Measurements from ENCODE around the gene NRG2. TPM values are rescaled to one million over a fixed set of nuclear protein-coding genes. Genes with fewer than 3 reads are reported as not detected.

Gene NRG2
- total RNA-seq, 2 experiments from 2014 or later: 0.08 to 0.17 TPM

- Histone ChIP-seq H3K27ac (ENCODE audit: low read depth in 1 of 2, low read length in 2 of 2) (no peak overlapping the region), H3K27me3 (ENCODE audit: control insufficient read depth in 1 of 2, insufficient read depth in 2 of 2, low read length in 2 of 2) (peaks cover 5 to 10% of the 10 kb centered on the region in 2 experiments), H3K36me3 (ENCODE audit: insufficient read depth, low read length) (no peaks in the 10 kb centered on the region), H3K4me3 (ENCODE audit: low read length) (no peak overlapping the region), H3K4me1 (ENCODE audit: insufficient read depth, low read length) (no peaks in the 10 kb centered on the region), H3K9me3 (ENCODE audit: control insufficient read depth in 1 of 2, insufficient read depth in 1 of 2, low read length in 2 of 2) (peaks cover 0 to 3% of the 10 kb centered on the region in 2 experiments)
- DNase-seq (no peak), ATAC-seq (ENCODE audit: poor library complexity) (no peak)
- TF ChIP-seq CTCF (IDR thresholded peaks at IDR 0.05): no peak
- POLR2A ChIA-PET: no interaction called here
- H3K27me3 Mint-ChIP-seq: peaks cover 65% of the 10 kb centered on the region
- CTCF ChIA-PET: no interaction called here
- H3K4me1 Mint-ChIP-seq (ENCODE audit: low read depth): no peaks in the 10 kb centered on the region
- intact Hi-C loops (cut with DNase I, micrococcal nuclease): no loop called here
- no peak overlapping the region for H3K27ac Mint-ChIP-seq
- H3K4me3 Mint-ChIP-seq: no peak overlapping the region
- H3K36me3 Mint-ChIP-seq (ENCODE audit: low read depth): no peaks in the 10 kb centered on the region
- H3K9me3 Mint-ChIP-seq: no peaks in the 10 kb centered on the region
Measured at GRCh38 chr5:139975942-139976341, 67.2 kb downstream of the NRG2 start.

GRCh38 chr5:139975306-139975705 is 67.8 kb downstream of the NRG2 start:
- ChIA-PET CTCF (no interaction called here), POLR2A (no interaction called here)
- H3K4me1 ChIP-seq (ENCODE audit: insufficient read depth, low read length): no peaks in the 10 kb centered on the region
- no peak overlapping the region for H3K4me3 Mint-ChIP-seq
- ATAC-seq (ENCODE audit: poor library complexity) (no peak), DNase-seq (no peak)
- H3K27ac Mint-ChIP-seq: no peak overlapping the region
- no peak overlapping the region for H3K4me3 ChIP-seq (ENCODE audit: low read length)
- H3K4me1 Mint-ChIP-seq (ENCODE audit: low read depth): no peaks in the 10 kb centered on the region
- no peak for TF ChIP-seq CTCF (IDR thresholded peaks at IDR 0.05)
- H3K9me3 ChIP-seq (ENCODE audit: control insufficient read depth in 1 of 2, insufficient read depth in 1 of 2, low read length in 2 of 2): peaks cover 0 to 3% of the 10 kb centered on the region in 2 experiments
- H3K27me3 Mint-ChIP-seq: peaks cover 62% of the 10 kb centered on the region
- H3K27ac ChIP-seq (ENCODE audit: low read depth in 1 of 2, low read length in 2 of 2): no peak overlapping the region
- no peaks in the 10 kb centered on the region for H3K36me3 Mint-ChIP-seq (ENCODE audit: low read depth)
- no peaks in the 10 kb centered on the region for H3K36me3 ChIP-seq (ENCODE audit: insufficient read depth, low read length)
- H3K9me3 Mint-ChIP-seq: no peaks in the 10 kb centered on the region
- intact Hi-C loops (cut with DNase I, micrococcal nuclease): no loop called here
- peaks cover 5 to 10% of the 10 kb centered on the region in 2 experiments for H3K27me3 ChIP-seq (ENCODE audit: control insufficient read depth in 1 of 2, insufficient read depth in 2 of 2, low read length in 2 of 2)

GRCh38 chr5:139974661-139975060 is 68.4 kb downstream of the NRG2 start:
- Mint-ChIP-seq H3K4me3 (no peak overlapping the region), H3K36me3 (ENCODE audit: low read depth) (no peaks in the 10 kb centered on the region), H3K27ac (no peak overlapping the region), H3K27me3 (peaks cover 62% of the 10 kb centered on the region), H3K9me3 (no peaks in the 10 kb centered on the region), H3K4me1 (ENCODE audit: low read depth) (no peaks in the 10 kb centered on the region)
- Histone ChIP-seq H3K4me1 (ENCODE audit: insufficient read depth, low read length) (no peaks in the 10 kb centered on the region), H3K4me3 (ENCODE audit: low read length) (no peak overlapping the region), H3K36me3 (ENCODE audit: insufficient read depth, low read length) (no peaks in the 10 kb centered on the region), H3K27me3 (ENCODE audit: control insufficient read depth in 1 of 2, insufficient read depth in 2 of 2, low read length in 2 of 2) (peaks cover 6 to 10% of the 10 kb centered on the region in 2 experiments), H3K27ac (ENCODE audit: low read depth in 1 of 2, low read length in 2 of 2) (no peak overlapping the region), H3K9me3 (ENCODE audit: control insufficient read depth in 1 of 2, insufficient read depth in 1 of 2, low read length in 2 of 2) (peaks cover 0 to 3% of the 10 kb centered on the region in 2 experiments)
- ATAC-seq (ENCODE audit: poor library complexity) (no peak), DNase-seq (no peak)
- ChIA-PET POLR2A (no interaction called here), CTCF (no interaction called here)
- no peak for TF ChIP-seq CTCF (IDR thresholded peaks at IDR 0.05)
- intact Hi-C loops (cut with DNase I, micrococcal nuclease): no loop called here
